Panc1 (cell line): Measurements from ENCODE around the gene GPRASP3. TPM values are rescaled to one million over a fixed set of nuclear protein-coding genes. Genes with fewer than 3 reads are reported as not detected.
A peak's percentile ranks its signal among the peaks of the same experiment; 100 is the strongest.

Source experiments
- ATAC-seq: fragments of 200-7000 bp; cut with Tn5 transposase; 2 replicates; pipeline ENCODE4 v1.9.1; 2020; ENCODE audit warnings: mild to moderate bottlenecking, moderate library complexity
- BruUV-seq: library from RNA; stranded (reverse); fragments of 400-500 nt; replicated peaks from 2 replicates; lab custom pipeline; 2021; lab: Mats Ljungman, UMichigan
- CTCF ChIA-PET: fragments of 300-600 bp; sonication (Branson Sonifier 250); formaldehyde crosslinking; loops from one replicate; lab custom pipeline; 2022; ENCODE audit warnings: antibody characterized with exemption; lab: Charles Lee
- POLR2A ChIA-PET: fragments of 300-600 bp; sonication (Branson Sonifier 250); formaldehyde crosslinking; loops from one replicate; lab custom pipeline; 2022; ENCODE audit warnings: antibody characterized with exemption; lab: Charles Lee
- DNase-seq: peaks from one replicate; pipeline ENCODE4 v3.0.0-alpha.2; 2010; ENCODE audit warnings: low read depth, low spot score
- H3K27ac ChIP-seq: 2 replicates; pipeline ENCODE4 v1.5.1; 2011; ENCODE audit warnings: mild to moderate bottlenecking, low read length, inconsistent platforms
- H3K27me3 ChIP-seq: fragments of 200-500 bp; sonication (Bioruptor generic); 2 replicates; pipeline ENCODE4 v1.6.0; 2014; ENCODE audit warnings: low read length, inconsistent platforms; ENCODE audit not compliant: control insufficient read depth, insufficient read depth
- H3K36me3 ChIP-seq: fragments of 200-500 bp; sonication (Bioruptor generic); 2 replicates; pipeline ENCODE4 v1.5.1; 2014; ENCODE audit warnings: inconsistent platforms, mild to moderate bottlenecking, low read length, moderate library complexity; ENCODE audit not compliant: control insufficient read depth, insufficient read depth
- H3K4me1 ChIP-seq: 2 replicates; pipeline ENCODE4 v1.5.1; 2011; ENCODE audit warnings: inconsistent platforms, mild to moderate bottlenecking, low read length, moderate library complexity; ENCODE audit not compliant: control insufficient read depth, insufficient read depth
- H3K4me3 ChIP-seq, 2 experiments: 2 replicates each; pipeline ENCODE4 v1.5.1; 2011 to 2012; ENCODE audit warnings: low read depth in 2 of 2, low read length in 2 of 2, mild to moderate bottlenecking in 2 of 2, inconsistent platforms in 1 of 2, moderate library complexity in 1 of 2
- H3K9me3 ChIP-seq: fragments of 200-500 bp; sonication (Bioruptor generic); 2 replicates; pipeline ENCODE4 v1.5.1; 2014; ENCODE audit warnings: low read depth, mild to moderate bottlenecking, inconsistent platforms, low read length, moderate library complexity; ENCODE audit not compliant: control insufficient read depth, insufficient read depth
- POLR2AphosphoS5 ChIP-seq: IDR thresholded peaks from 2 replicates; pipeline ENCODE4 v1.6.1; 2012; ENCODE audit warnings: mild to moderate bottlenecking, low read depth, low read length, moderate library complexity
- REST ChIP-seq, 2 experiments: IDR thresholded peaks; 2 replicates each; pipeline ENCODE4 v1.6.1; 2011 to 2012; ENCODE audit warnings: low read depth in 2 of 2, control low read depth in 1 of 2, low read length in 1 of 2, mild to moderate bottlenecking in 1 of 2, moderate library complexity in 1 of 2; ENCODE audit not compliant: insufficient read depth in 1 of 2
- SIN3A ChIP-seq: IDR thresholded peaks from 2 replicates; pipeline ENCODE4 v1.6.1; 2012; ENCODE audit warnings: low read depth, mild to moderate bottlenecking, low read length, moderate library complexity, borderline replicate concordance; ENCODE audit not compliant: insufficient read depth
- TCF7L2 ChIP-seq: IDR thresholded peaks from 2 replicates; pipeline ENCODE4 v1.6.1; 2011; ENCODE audit warnings: mild to moderate bottlenecking, low read depth, low read length, inconsistent platforms
- in situ Hi-C: cut with HindIII; loops from 2 replicates; pipeline ENCODE4 v1.10.0; 2016; ENCODE audit warnings: low sequenced_read_pairs, low pct_unique_long_range_greater_than_20kb
- intact Hi-C: fragments of 100-400 bp; cut with micrococcal nuclease; formaldehyde crosslinking; loops from one replicate; pipeline ENCODE4 v1.10.0; 2022; ENCODE audit not compliant: unreplicated experiment
- total RNA-seq: library from RNA; stranded (reverse); gene quantifications from one replicate; pipeline ENCODE4 v1.2.1, GENCODE V29; 2021; ENCODE audit not compliant: unreplicated experiment
- TF ChIP-seq, protein P1 (sequence below): fragments of 450-650 bp; IDR thresholded peaks from 2 replicates; pipeline ENCODE4 v1.5.1; 2017; ENCODE audit warnings: mild to moderate bottlenecking

GPRASP3 gene
- total RNA-seq, 1 experiment from 2014 or later: 5.6 TPM

GRCh38 chrX:102708900-102709299, 11.6 kb upstream of the GPRASP3 start:
- Histone ChIP-seq H3K4me1 (no peaks in the 10 kb centered on the region), H3K9me3 (no peaks in the 10 kb centered on the region), H3K27ac (no peak overlapping the region), H3K27me3 (no peaks in the 10 kb centered on the region), H3K36me3 (no peaks in the 10 kb centered on the region), H3K4me3 (no peak overlapping the region)
- ChIA-PET POLR2A (no interaction called here), CTCF (no interaction called here)
- TF ChIP-seq SIN3A: no peak
- TF ChIP-seq, protein P1, sequence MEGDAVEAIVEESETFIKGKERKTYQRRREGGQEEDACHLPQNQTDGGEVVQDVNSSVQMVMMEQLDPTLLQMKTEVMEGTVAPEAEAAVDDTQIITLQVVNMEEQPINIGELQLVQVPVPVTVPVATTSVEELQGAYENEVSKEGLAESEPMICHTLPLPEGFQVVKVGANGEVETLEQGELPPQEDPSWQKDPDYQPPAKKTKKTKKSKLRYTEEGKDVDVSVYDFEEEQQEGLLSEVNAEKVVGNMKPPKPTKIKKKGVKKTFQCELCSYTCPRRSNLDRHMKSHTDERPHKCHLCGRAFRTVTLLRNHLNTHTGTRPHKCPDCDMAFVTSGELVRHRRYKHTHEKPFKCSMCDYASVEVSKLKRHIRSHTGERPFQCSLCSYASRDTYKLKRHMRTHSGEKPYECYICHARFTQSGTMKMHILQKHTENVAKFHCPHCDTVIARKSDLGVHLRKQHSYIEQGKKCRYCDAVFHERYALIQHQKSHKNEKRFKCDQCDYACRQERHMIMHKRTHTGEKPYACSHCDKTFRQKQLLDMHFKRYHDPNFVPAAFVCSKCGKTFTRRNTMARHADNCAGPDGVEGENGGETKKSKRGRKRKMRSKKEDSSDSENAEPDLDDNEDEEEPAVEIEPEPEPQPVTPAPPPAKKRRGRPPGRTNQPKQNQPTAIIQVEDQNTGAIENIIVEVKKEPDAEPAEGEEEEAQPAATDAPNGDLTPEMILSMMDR: no peak
- TF ChIP-seq POLR2AphosphoS5: no peak
- no peak for TF ChIP-seq TCF7L2
- TF ChIP-seq REST (IDR thresholded peaks at IDR 0.05; ENCODE audit: insufficient read depth in 1 of 2, low read depth in 2 of 2, low read length in 1 of 2): no peak
- BruUV-seq: no TSS peak
- in situ Hi-C loops: no loop called here
- ATAC-seq: no peak
- intact Hi-C loops: no loop called here
- no peak for DNase-seq

- Histone ChIP-seq H3K9me3 (no peaks in the 10 kb centered on the region), H3K36me3 (no peaks in the 10 kb centered on the region), H3K27ac (no peak overlapping the region), H3K27me3 (no peaks in the 10 kb centered on the region), H3K4me1 (no peaks in the 10 kb centered on the region), H3K4me3 (peak overlapping the region; percentile 63 to 85)
- in situ Hi-C loops: no loop called here
- BruUV-seq: no TSS peak
- intact Hi-C loops: loop anchor here (5.0 kb wide), 1 partner anchor 110 kb away; no protein-coding TSS in a partner anchor
- CTCF ChIA-PET: no interaction called here
- POLR2A ChIA-PET: no interaction called here
- ATAC-seq: no peak
- TF ChIP-seq SIN3A (no peak), TCF7L2 (no peak), REST (IDR thresholded peaks at IDR 0.05; ENCODE audit: insufficient read depth in 1 of 2, low read depth in 2 of 2, low read length in 1 of 2) (no peak), POLR2AphosphoS5 (no peak)
- TF ChIP-seq, protein P1: no peak
- no peak for DNase-seq
These were observed 8.7 kb upstream of the GPRASP3 start for GRCh38 chrX:102711872-102712215.
